ENCODE results near the gene ABCA10.

ABCA10 gene

GRCh38 chr17:69105907-69106730 lies 122.5 kb downstream of the ABCA10 start:
- Mint-ChIP-seq H3K4me3 (no peak overlapping the region), H3K36me3 (no peaks in the 10 kb centered on the region), H3K4me1 (no peaks in the 10 kb centered on the region), H3K9me3 (no peaks in the 10 kb centered on the region), H3K27ac (no peak overlapping the region)
- no peak for ATAC-seq
- no peak for DNase-seq (ENCODE audit: low spot score in 2 of 2)

DNA sequence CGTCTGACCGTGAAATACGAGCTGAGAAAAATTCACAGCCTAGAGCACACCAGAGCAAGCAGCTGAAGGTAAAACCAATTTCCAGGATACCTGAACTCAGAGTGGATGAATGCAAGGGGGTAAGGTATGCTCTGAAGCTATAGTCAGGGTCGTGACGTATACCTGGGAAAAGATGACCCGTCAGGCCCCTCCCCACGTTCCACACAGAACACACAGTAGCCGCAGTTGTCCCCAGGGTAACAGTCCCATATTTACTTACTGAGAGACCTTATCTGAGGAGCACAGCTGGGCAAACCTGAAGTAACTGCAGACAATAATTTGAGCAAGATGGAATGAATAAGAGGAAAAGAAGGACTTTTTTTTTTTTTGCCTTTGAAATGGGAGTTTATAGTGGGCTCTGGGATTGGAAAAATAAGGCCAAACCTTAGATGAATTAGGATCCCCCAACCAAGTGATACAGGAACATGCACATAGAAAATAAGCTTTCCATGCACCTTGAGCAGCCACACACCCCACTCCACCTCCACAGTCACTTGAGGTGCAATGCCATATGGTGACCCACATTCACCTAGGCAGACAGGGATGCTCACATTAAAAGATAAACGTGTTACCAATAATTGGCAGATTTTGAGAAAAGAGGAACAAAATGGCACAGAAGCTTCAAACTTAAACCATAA lies 124.9 kb downstream of the ABCA10 start:
- Mint-ChIP-seq H3K4me3 (no peak overlapping the region), H3K9me3 (no peaks in the 10 kb centered on the region), H3K4me1 (no peaks in the 10 kb centered on the region), H3K27ac (no peak overlapping the region), H3K36me3 (no peaks in the 10 kb centered on the region)
- ATAC-seq (no peak), DNase-seq (ENCODE audit: low spot score in 2 of 2) (no peak)

DNA sequence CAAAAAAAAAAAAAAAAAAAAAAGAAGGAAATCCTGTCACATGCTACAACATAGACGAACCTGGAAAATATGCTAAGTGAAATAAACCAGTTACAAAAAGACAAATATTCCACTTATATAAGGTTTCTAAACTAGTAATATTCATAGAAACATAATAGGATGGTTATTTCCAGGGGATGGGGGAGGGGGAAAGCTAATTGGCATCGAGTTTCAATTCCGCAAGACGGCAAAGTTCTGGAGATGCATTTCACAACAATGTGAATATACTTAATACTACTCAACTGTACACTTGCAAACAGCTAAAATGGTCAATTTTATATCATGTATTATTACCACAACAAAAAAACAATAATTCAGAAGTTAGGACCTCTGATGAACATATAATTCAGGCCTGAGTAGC lies 130.0 kb downstream of the ABCA10 start:
- Mint-ChIP-seq H3K9me3 (no peaks in the 10 kb centered on the region), H3K4me3 (no peak overlapping the region), H3K36me3 (no peaks in the 10 kb centered on the region)

More for the DNA sequence above, 130.0 kb downstream of the ABCA10 start:
- no peak overlapping the region for H3K27ac Mint-ChIP-seq
- ATAC-seq: no peak
- no peak for DNase-seq (ENCODE audit: low spot score in 2 of 2)
- no peaks in the 10 kb centered on the region for H3K4me1 Mint-ChIP-seq

Data from stimulated activated effector memory CD8-positive, alpha-beta T cell treated with anti-CD3 and anti-CD28 coated beads, Interleukin-12 subunit alpha, Interleukin-12 subunit beta, amount 100 ng/mL, for 72 hours (primary cell).